ENCODE data around the gene S1PR2. TPM values are rescaled to one million over a fixed set of nuclear protein-coding genes. Genes with fewer than 3 reads are reported as not detected.

The S1PR2 gene
- total RNA-seq, 6 donors from 2014 or later = 9.1 to 30.0 (median 16.0) TPM

GRCh38 chr19:10190026-10190425 is 41.1 kb downstream of the S1PR2 start:
- 93 to 98% methylated on average over 5 of the region's 5 CpGs for WGBS, 2 donors
- Histone ChIP-seq H3K4me1 (peaks cover 16 to 35% (median 19%) of the 10 kb centered on the region in 4 donors), H3K4me3 (no peak overlapping the region), H3K27ac (no peak overlapping the region), H3K36me3 (peaks cover 0 to 27% (median 15%) of the 10 kb centered on the region in 4 donors), H3K9me3 (no peaks in the 10 kb centered on the region), H3K27me3 (no peaks in the 10 kb centered on the region)
- DNase-seq (no peak), ATAC-seq (ENCODE audit: low FRiP score in 2 of 2) (no peak)
- TF ChIP-seq POLR2AphosphoS5 (IDR thresholded peaks at IDR 0.05) (no peak), POLR2A (IDR thresholded peaks at IDR 0.05) (no peak), EP300 (IDR thresholded peaks at IDR 0.05) (no peak), CTCF (IDR thresholded peaks at IDR 0.05) (no peak)

- TF ChIP-seq POLR2AphosphoS5 (IDR thresholded peaks at IDR 0.05) (no peak), EP300 (IDR thresholded peaks at IDR 0.05) (no peak), POLR2A (IDR thresholded peaks at IDR 0.05) (no peak), CTCF (IDR thresholded peaks at IDR 0.05) (no peak)
- peaks cover 16 to 35% (median 18%) of the 10 kb centered on the region in 4 donors for H3K4me1 ChIP-seq
Measured at GRCh38 chr19:10189616-10190015, 41.5 kb downstream of the S1PR2 start.

GRCh38 chr19:10187315-10187714 is 43.8 kb downstream of the S1PR2 start:
- H3K4me1 ChIP-seq = peaks cover 4 to 17% (median 7%) of the 10 kb centered on the region in 4 donors
- ATAC-seq (ENCODE audit: low FRiP score in 2 of 2) (no peak), DNase-seq (no peak)
- no peak overlapping the region for H3K27ac ChIP-seq
- no peaks in the 10 kb centered on the region for H3K9me3 ChIP-seq
- 89 to 90% methylated on average over 11 of the region's 11 CpGs for WGBS, 2 donors
- TF ChIP-seq EP300 (IDR thresholded peaks at IDR 0.05) (no peak), POLR2A (IDR thresholded peaks at IDR 0.05) (no peak), CTCF (IDR thresholded peaks at IDR 0.05) (no peak), POLR2AphosphoS5 (IDR thresholded peaks at IDR 0.05) (no peak)
- no peak overlapping the region for H3K4me3 ChIP-seq
- no peaks in the 10 kb centered on the region for H3K27me3 ChIP-seq
- peaks cover 0 to 33% (median 17%) of the 10 kb centered on the region in 4 donors for H3K36me3 ChIP-seq

More at GRCh38 chr19:10189616-10190015, 41.5 kb downstream of the S1PR2 start:
- Histone ChIP-seq H3K27ac (no peak overlapping the region), H3K27me3 (no peaks in the 10 kb centered on the region), H3K9me3 (no peaks in the 10 kb centered on the region), H3K36me3 (peaks cover 0 to 27% (median 17%) of the 10 kb centered on the region in 4 donors), H3K4me3 (no peak overlapping the region)
- WGBS, 2 donors = 72 to 88% methylated on average over 5 of the region's 5 CpGs
- ATAC-seq (ENCODE audit: low FRiP score in 2 of 2) = no peak
- no peak for DNase-seq

GRCh38 chr19:10184636-10185035 is 46.5 kb downstream of the S1PR2 start:
- no peaks in the 10 kb centered on the region for H3K4me1 ChIP-seq
- DNase-seq = no peak
- no peaks in the 10 kb centered on the region for H3K27me3 ChIP-seq
- no peak for ATAC-seq (ENCODE audit: low FRiP score in 2 of 2)
- peaks cover 0 to 53% (median 28%) of the 10 kb centered on the region in 4 donors for H3K36me3 ChIP-seq
- 76 to 100% methylated on average over 2 to 5 of the region's 5 CpGs for WGBS, 2 donors
- no peaks in the 10 kb centered on the region for H3K9me3 ChIP-seq
- no peak overlapping the region for H3K4me3 ChIP-seq
- TF ChIP-seq POLR2AphosphoS5 (IDR thresholded peaks at IDR 0.05) = no peak
- TF ChIP-seq EP300 (IDR thresholded peaks at IDR 0.05) = no peak
- H3K27ac ChIP-seq = no peak overlapping the region

- TF ChIP-seq CTCF (IDR thresholded peaks at IDR 0.05) = no peak
- TF ChIP-seq EP300 (IDR thresholded peaks at IDR 0.05) = no peak
- TF ChIP-seq POLR2AphosphoS5 (IDR thresholded peaks at IDR 0.05) = no peak
- no peak for TF ChIP-seq POLR2A (IDR thresholded peaks at IDR 0.05)
- Histone ChIP-seq H3K9me3 (no peaks in the 10 kb centered on the region), H3K36me3 (peaks cover 0 to 60% (median 34%) of the 10 kb centered on the region in 4 donors), H3K4me1 (no peaks in the 10 kb centered on the region), H3K27ac (no peak overlapping the region), H3K4me3 (no peak overlapping the region), H3K27me3 (no peaks in the 10 kb centered on the region)
- DNase-seq (no peak), ATAC-seq (ENCODE audit: low FRiP score in 2 of 2) (no peak)
- 85 to 86% methylated on average over 3 of the region's 3 CpGs for WGBS, 2 donors
Measured at GRCh38 chr19:10183926-10184325, 47.2 kb downstream of the S1PR2 start.
